Upper lobe of right lung (tissue), 1 donor: ENCODE measurements around the gene VRK1. TPM values are rescaled to one million over a fixed set of nuclear protein-coding genes. Genes with fewer than 3 reads are reported as not detected.
A peak's percentile ranks its signal among the peaks of the same experiment; 100 is the strongest.

Source experiments
- ATAC-seq: fragments of 200-7000 bp; cut with Tn5 transposase; one replicate; pipeline ENCODE4 v1.9.1; 2020; ENCODE audit warnings: mild to moderate bottlenecking, moderate library complexity
- DNase-seq: peaks from one replicate; pipeline ENCODE4 v3.0.0-alpha.2; 2020
- H3K27ac ChIP-seq: fragments of 200-600 bp; one replicate; pipeline ENCODE4 v1.8.0; 2022
- H3K27me3 ChIP-seq: fragments of 200-600 bp; one replicate; pipeline ENCODE4 v1.8.0; 2022; ENCODE audit warnings: mild to moderate bottlenecking
- H3K36me3 ChIP-seq: fragments of 200-600 bp; one replicate; pipeline ENCODE4 v1.8.0; 2022
- H3K4me1 ChIP-seq: fragments of 200-600 bp; one replicate; pipeline ENCODE4 v1.8.0; 2022
- H3K4me3 ChIP-seq: fragments of 200-600 bp; one replicate; pipeline ENCODE4 v1.8.0; 2022; ENCODE audit warnings: mild to moderate bottlenecking
- H3K9me3 ChIP-seq: fragments of 200-600 bp; one replicate; pipeline ENCODE4 v1.8.0; 2022
- CTCF ChIP-seq: fragments of 200-600 bp; IDR thresholded peaks from one replicate; pipeline ENCODE4 v1.8.0; 2022; ENCODE audit warnings: antibody characterized with exemption
- intact Hi-C: fragments of 100-400 bp; cut with DNase I; formaldehyde crosslinking; loops from one replicate; pipeline ENCODE4 v1.11.0; 2022
- total RNA-seq: library from RNA; stranded (reverse); fragmentation: NEBNext Ultra II Directional; extraction: Animal tissue kit (Norgen Biotek cat#: 25700); gene quantifications from one replicate; pipeline ENCODE4 v1.2.1, GENCODE V29; 2021
- donor health status: DM: no; HTN: yes; CAD: no; lungs with severe emphysema.

Gene VRK1
- total RNA-seq, 1 donor from 2014 or later: 10.2 TPM

GRCh38 chr14:96905065-96905464 lies 107.9 kb downstream of the VRK1 start:
- Histone ChIP-seq H3K36me3 (no peaks in the 10 kb centered on the region), H3K9me3 (peaks cover 11% of the 10 kb centered on the region), H3K4me1 (no peaks in the 10 kb centered on the region), H3K27me3 (no peaks in the 10 kb centered on the region), H3K27ac (no peak overlapping the region), H3K4me3 (no peak overlapping the region)
- intact Hi-C loops: no loop called here
- TF ChIP-seq CTCF: no peak
- DNase-seq (no peak), ATAC-seq (no peak)

GRCh38 chr14:96905825-96906224 lies 108.6 kb downstream of the VRK1 start:
- ATAC-seq (peak; percentile 77), DNase-seq (no peak)

GRCh38 chr14:96906434-96906833 lies 109.3 kb downstream of the VRK1 start:
- DNase-seq (no peak), ATAC-seq (no peak)
- no peaks in the 10 kb centered on the region for H3K27me3 ChIP-seq
- no peak for TF ChIP-seq CTCF
- peaks cover 12% of the 10 kb centered on the region for H3K9me3 ChIP-seq
- intact Hi-C loops: no loop called here
- H3K4me3 ChIP-seq: no peak overlapping the region
- H3K36me3 ChIP-seq: no peaks in the 10 kb centered on the region
- no peaks in the 10 kb centered on the region for H3K4me1 ChIP-seq
- no peak overlapping the region for H3K27ac ChIP-seq

More at GRCh38 chr14:96905825-96906224, 108.6 kb downstream of the VRK1 start:
- no peak for TF ChIP-seq CTCF
- intact Hi-C loops: no loop called here
- Histone ChIP-seq H3K4me1 (no peaks in the 10 kb centered on the region), H3K27me3 (no peaks in the 10 kb centered on the region), H3K36me3 (no peaks in the 10 kb centered on the region), H3K4me3 (no peak overlapping the region), H3K27ac (no peak overlapping the region), H3K9me3 (peaks cover 12% of the 10 kb centered on the region)

- ATAC-seq: no peak
- intact Hi-C loops: no loop called here
- Histone ChIP-seq H3K27me3 (no peaks in the 10 kb centered on the region), H3K4me1 (no peaks in the 10 kb centered on the region), H3K36me3 (no peaks in the 10 kb centered on the region), H3K4me3 (no peak overlapping the region), H3K9me3 (peaks cover 12% of the 10 kb centered on the region), H3K27ac (no peak overlapping the region)
- no peak for TF ChIP-seq CTCF
- no peak for DNase-seq
Observed at GRCh38 chr14:96909841-96910364, 112.7 kb downstream of the VRK1 start.

GRCh38 chr14:96911499-96912149 lies 114.4 kb downstream of the VRK1 start:
- TF ChIP-seq CTCF: no peak
- Histone ChIP-seq H3K4me3 (no peak overlapping the region), H3K27ac (no peak overlapping the region), H3K4me1 (no peaks in the 10 kb centered on the region), H3K27me3 (no peaks in the 10 kb centered on the region), H3K36me3 (no peaks in the 10 kb centered on the region), H3K9me3 (peaks cover 12% of the 10 kb centered on the region)
- ATAC-seq (no peak), DNase-seq (no peak)
- intact Hi-C loops: no loop called here
